ENCODE data around the gene SLC5A2. TPM values are rescaled to one million over a fixed set of nuclear protein-coding genes. Genes with fewer than 3 reads are reported as not detected.

Gene SLC5A2
- total and polyA plus RNA-seq, 2 donors (not counting 1 experiment from before 2014, with no cell fraction given), result not detected

DNA sequence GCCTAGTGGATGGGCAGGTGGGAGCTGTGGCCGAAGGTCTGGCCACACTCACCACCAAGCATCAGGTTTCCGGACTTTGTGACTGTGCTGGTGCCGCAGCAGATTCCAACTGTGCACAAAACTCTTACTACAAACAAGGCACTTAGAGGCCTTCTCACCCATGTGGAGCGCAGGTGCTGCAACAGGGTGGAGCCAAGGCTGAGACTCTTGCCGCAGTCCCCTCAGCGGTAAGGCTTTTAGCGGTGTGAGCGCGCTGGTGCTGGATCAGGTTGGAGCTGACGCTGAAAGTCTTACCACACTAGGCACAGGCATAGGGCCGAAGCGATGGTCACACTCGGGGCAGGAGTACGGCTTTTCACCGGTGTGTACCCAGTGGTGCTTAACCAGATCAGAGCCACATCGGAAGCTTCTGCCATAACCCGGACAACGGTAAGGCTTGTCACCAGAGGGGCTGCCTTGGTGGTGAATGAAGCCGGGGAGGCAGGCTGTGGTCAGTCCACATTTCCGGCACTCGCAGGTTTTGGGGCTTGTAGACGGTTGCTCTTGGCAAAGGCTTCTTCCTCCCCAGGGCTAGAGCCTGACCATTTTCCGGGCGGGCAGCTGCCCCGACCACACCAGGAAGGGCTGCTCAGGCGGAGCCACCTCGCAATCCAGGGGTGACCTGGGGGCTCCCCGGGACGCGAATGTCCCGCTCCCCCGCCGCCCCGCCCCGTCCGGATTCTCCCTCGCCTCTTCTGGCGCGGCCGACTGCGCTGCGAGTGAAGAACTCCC, 24.7 kb upstream of the SLC5A2 start:
- no peaks in the 10 kb centered on the region for H3K9me3 ChIP-seq (ENCODE audit: control insufficient read depth, insufficient read depth, low read depth, low read length)
- no peaks in the 10 kb centered on the region for H3K27me3 ChIP-seq (ENCODE audit: control insufficient read depth, insufficient read depth, low read length)
- H3K27ac ChIP-seq (ENCODE audit: insufficient read depth, low read length), result peak overlapping the region; percentile 100
- no peaks in the 10 kb centered on the region for H4K20me1 ChIP-seq (ENCODE audit: control insufficient read depth, extremely low read depth, insufficient read depth, low read length)
- H3K4me2 ChIP-seq (ENCODE audit: extremely low read depth, insufficient read depth, low read length), result peak overlapping the region; percentile 96
- no peak for TF ChIP-seq EZH2 (IDR thresholded peaks at IDR 0.05; ENCODE audit: low read length, missing control alignments)
- H3K79me2 ChIP-seq (ENCODE audit: control insufficient read depth, insufficient read depth, low read length), result peaks cover 37% of the 10 kb centered on the region
- H3K9ac ChIP-seq (ENCODE audit: insufficient read depth, low read length), result peak overlapping the region; percentile 100
- H3K36me3 ChIP-seq (ENCODE audit: control insufficient read depth, insufficient read depth, low read length), result peaks cover 7% of the 10 kb centered on the region
- peak in 1 of 2 donors; percentile 60 for DNase-seq (ENCODE audit: low read depth in 2 of 2)
- H2AFZ ChIP-seq (ENCODE audit: low read length), result no peak overlapping the region
- H3K4me3 ChIP-seq (replicated peaks in 1 of 4; ENCODE audit: control extremely low read depth in 1 of 4, insufficient read depth in 1 of 4, low read depth in 3 of 4, low read length in 4 of 4), result peak overlapping the region; percentile 86 to 92 (median 88)
- peaks cover 17% of the 10 kb centered on the region for H3K4me1 ChIP-seq (ENCODE audit: control insufficient read depth, extremely low read depth, insufficient read depth, low read length)

DNA sequence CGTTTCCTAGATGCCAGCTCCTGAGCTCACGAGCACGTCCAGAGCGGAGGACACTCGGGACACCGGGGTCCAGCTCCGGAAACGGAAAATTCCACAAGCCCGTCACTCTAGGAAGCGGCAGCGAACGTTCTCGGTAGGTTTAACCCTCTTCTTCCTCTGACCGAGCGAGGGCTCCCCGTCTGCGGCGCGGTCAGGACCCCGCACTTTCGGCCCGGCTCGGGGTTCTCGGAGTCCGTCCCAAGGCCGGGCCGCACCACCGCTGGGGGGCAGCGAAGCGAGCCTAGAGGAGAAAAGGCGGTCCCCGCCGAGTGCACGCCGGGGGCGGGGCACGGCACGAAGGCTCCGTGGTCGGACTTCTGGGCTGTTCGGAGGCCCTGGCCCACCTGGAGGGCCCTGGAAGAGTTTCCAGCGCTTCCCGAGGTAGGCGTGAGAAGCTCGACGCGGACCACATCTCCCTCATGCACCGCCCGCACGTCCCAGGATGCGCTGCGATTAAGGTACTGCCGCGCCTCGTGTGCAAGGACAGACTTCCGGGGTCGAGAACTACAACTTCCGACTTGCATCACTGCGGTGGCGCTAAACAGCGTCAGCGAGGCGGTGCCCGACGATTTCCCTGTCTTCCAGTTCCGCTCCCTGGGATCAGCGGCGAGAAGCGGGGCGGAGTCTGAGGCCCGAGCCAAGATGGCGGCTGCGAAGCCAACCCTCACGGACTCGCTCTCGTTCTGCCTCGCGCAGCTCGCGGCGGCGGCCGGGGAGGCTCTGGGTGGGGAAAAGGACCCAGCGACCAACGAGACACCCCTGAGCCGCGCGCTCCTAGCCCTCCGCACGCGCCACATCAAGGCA, 23.9 kb upstream of the SLC5A2 start, which contains the start of gene ARMC5:
Gene ARMC5, plus strand, starts transcription at position 658 of the 843 bp plus-strand sequence. Its CDS starts 24 bp downstream, at position 682.
- H4K20me1 ChIP-seq (ENCODE audit: control insufficient read depth, extremely low read depth, insufficient read depth, low read length), result no peaks in the 10 kb centered on the region
- peak within 1 kb of the TSS; percentile 100 for H3K9ac ChIP-seq (ENCODE audit: insufficient read depth, low read length)
- peak within 1 kb of the TSS; percentile 86 to 92 (median 88) for H3K4me3 ChIP-seq (replicated peaks in 1 of 4; ENCODE audit: control extremely low read depth in 1 of 4, insufficient read depth in 1 of 4, low read depth in 3 of 4, low read length in 4 of 4)
- no peaks in the 10 kb centered on the region for H3K9me3 ChIP-seq (ENCODE audit: control insufficient read depth, insufficient read depth, low read depth, low read length)
- peaks cover 35% of the 10 kb centered on the region for H3K79me2 ChIP-seq (ENCODE audit: control insufficient read depth, insufficient read depth, low read length)
- peak; percentile 98 for DNase-seq (ENCODE audit: low read depth in 2 of 2)
- H3K27me3 ChIP-seq (ENCODE audit: control insufficient read depth, insufficient read depth, low read length), result no peaks in the 10 kb centered on the region
- TF ChIP-seq EZH2 (IDR thresholded peaks at IDR 0.05; ENCODE audit: low read length, missing control alignments) (no peak), CTCF (conservative IDR thresholded peaks at IDR 0.05 in 1 of 2, IDR thresholded peaks at IDR 0.05 in 1 of 2; ENCODE audit: low read depth in 1 of 2, low read length in 2 of 2) (peak; percentile 50 to 51)
- peak within 1 kb of the TSS; percentile 100 for H3K27ac ChIP-seq (ENCODE audit: insufficient read depth, low read length)
- H3K4me1 ChIP-seq (ENCODE audit: control insufficient read depth, extremely low read depth, insufficient read depth, low read length), result peaks cover 10% of the 10 kb centered on the region
- peak within 1 kb of the TSS; percentile 96 for H3K4me2 ChIP-seq (ENCODE audit: extremely low read depth, insufficient read depth, low read length)
- peak within 1 kb of the TSS; percentile 87 for H2AFZ ChIP-seq (ENCODE audit: low read length)
- peaks cover 7% of the 10 kb centered on the region for H3K36me3 ChIP-seq (ENCODE audit: control insufficient read depth, insufficient read depth, low read length)

- peak overlapping the region; percentile 87 for H2AFZ ChIP-seq (ENCODE audit: low read length)
- no peaks in the 10 kb centered on the region for H3K9me3 ChIP-seq (ENCODE audit: control insufficient read depth, insufficient read depth, low read depth, low read length)
- TF ChIP-seq CTCF (conservative IDR thresholded peaks at IDR 0.05 in 1 of 2, IDR thresholded peaks at IDR 0.05 in 1 of 2; ENCODE audit: low read depth in 1 of 2, low read length in 2 of 2) (no peak), EZH2 (IDR thresholded peaks at IDR 0.05; ENCODE audit: low read length, missing control alignments) (no peak)
- H3K79me2 ChIP-seq (ENCODE audit: control insufficient read depth, insufficient read depth, low read length), result peaks cover 33% of the 10 kb centered on the region
- H4K20me1 ChIP-seq (ENCODE audit: control insufficient read depth, extremely low read depth, insufficient read depth, low read length), result no peaks in the 10 kb centered on the region
- H3K4me1 ChIP-seq (ENCODE audit: control insufficient read depth, extremely low read depth, insufficient read depth, low read length), result peaks cover 10% of the 10 kb centered on the region
- peak overlapping the region; percentile 86 to 92 (median 88) for H3K4me3 ChIP-seq (replicated peaks in 1 of 4; ENCODE audit: control extremely low read depth in 1 of 4, insufficient read depth in 1 of 4, low read depth in 3 of 4, low read length in 4 of 4)
- peak overlapping the region; percentile 96 for H3K4me2 ChIP-seq (ENCODE audit: extremely low read depth, insufficient read depth, low read length)
- no peaks in the 10 kb centered on the region for H3K27me3 ChIP-seq (ENCODE audit: control insufficient read depth, insufficient read depth, low read length)
- H3K27ac ChIP-seq (ENCODE audit: insufficient read depth, low read length), result peak overlapping the region; percentile 100
- peak overlapping the region; percentile 100 for H3K9ac ChIP-seq (ENCODE audit: insufficient read depth, low read length)
- H3K36me3 ChIP-seq (ENCODE audit: control insufficient read depth, insufficient read depth, low read length), result peaks cover 14% of the 10 kb centered on the region
- DNase-seq (ENCODE audit: low read depth in 2 of 2), result peak; percentile 98 to 99
These were observed 23.0 kb upstream of the SLC5A2 start for GRCh38 chr16:31459687-31460581.
